Measurements from ENCODE around the gene RANBP17. TPM values are rescaled to one million over a fixed set of nuclear protein-coding genes. Genes with fewer than 3 reads are reported as not detected.
"Not testable (repeated sequence)": the region's sequence is repeated elsewhere in the genome, so short reads cannot be mapped to it uniquely, and the experiment has no call there.

RANBP17 gene
- total and polyA plus RNA-seq, 2 experiments from 2014 or later = 3.7 to 3.8 TPM

GRCh38 chr5:171166766-171167165 lies 304.9 kb downstream of the RANBP17 start:
- Histone ChIP-seq H2AFZ (no peak overlapping the region), H3K79me2 (ENCODE audit: insufficient read depth) (no peaks in the 10 kb centered on the region), H3K9me2 (ENCODE audit: insufficient read depth) (0 out of 2 replicates have a peak, but pooled peaks cover under 1% of the 10 kb centered on the region), H3K36me3 (ENCODE audit: low read depth) (no peaks in the 10 kb centered on the region), H3K9me3 (ENCODE audit: low read depth) (no peaks in the 10 kb centered on the region), H3K4me3 (no peak overlapping the region), H3K27me3 (replicated peaks; ENCODE audit: insufficient read depth) (no peaks in the 10 kb centered on the region), H3K4me2 (ENCODE audit: unreplicated experiment) (no peak overlapping the region), H4K20me1 (ENCODE audit: insufficient read depth) (no peaks in the 10 kb centered on the region), H3K9ac (no peak overlapping the region), H3F3A (ENCODE audit: insufficient read depth) (no peaks in the 10 kb centered on the region), H3K4me1 (ENCODE audit: insufficient read depth) (no peaks in the 10 kb centered on the region), H3K27ac (no peak overlapping the region)
- DNase-seq = no peak
- no peak for TF ChIP-seq EZH2 (IDR thresholded peaks at IDR 0.05; ENCODE audit: insufficient read depth, poor library complexity, severe bottlenecking)
- no peak for TF ChIP-seq EZH2phosphoT487 (IDR thresholded peaks at IDR 0.05; ENCODE audit: insufficient read depth, low read depth)
- in situ Hi-C loops (cut with MboI) = no loop called here

- Histone ChIP-seq H4K20me1 (ENCODE audit: insufficient read depth) (no peaks in the 10 kb centered on the region), H3K9me3 (ENCODE audit: low read depth) (no peaks in the 10 kb centered on the region), H3K9me2 (ENCODE audit: insufficient read depth) (0 out of 2 replicates have a peak, but pooled peaks cover 3% of the 10 kb centered on the region), H2AFZ (no peak overlapping the region), H3K79me2 (ENCODE audit: insufficient read depth) (no peaks in the 10 kb centered on the region), H3K4me1 (ENCODE audit: insufficient read depth) (no peaks in the 10 kb centered on the region), H3K27ac (no peak overlapping the region), H3K36me3 (ENCODE audit: low read depth) (no peaks in the 10 kb centered on the region), H3K9ac (no peak overlapping the region), H3F3A (ENCODE audit: insufficient read depth) (no peaks in the 10 kb centered on the region), H3K27me3 (replicated peaks; ENCODE audit: insufficient read depth) (no peaks in the 10 kb centered on the region), H3K4me2 (ENCODE audit: unreplicated experiment) (no peak overlapping the region), H3K4me3 (no peak overlapping the region)
- in situ Hi-C loops (cut with MboI) = no loop called here
- WGBS, 2 experiments (ENCODE audit: low coverage in 1 of 2, low lambda C conversion rate in 2 of 2, missing lambda C conversion rate in 2 of 2) = 57 to 67% methylated on average over 4 of the region's 4 CpGs
- DNase-seq = no peak
- TF ChIP-seq EZH2 (IDR thresholded peaks at IDR 0.05; ENCODE audit: insufficient read depth, poor library complexity, severe bottlenecking) = no peak
Observed at GRCh38 chr5:171168171-171168570, 306.4 kb downstream of the RANBP17 start.

GRCh38 chr5:171174960-171175359 lies 313.1 kb downstream of the RANBP17 start:
- H3K4me1 ChIP-seq (ENCODE audit: insufficient read depth); in situ Hi-C loops (cut with MboI); H3K36me3 ChIP-seq (ENCODE audit: low read depth); H3K9me2 ChIP-seq (ENCODE audit: insufficient read depth); H3K27me3 ChIP-seq (replicated peaks; ENCODE audit: insufficient read depth); H3K27ac ChIP-seq; H3F3A ChIP-seq (ENCODE audit: insufficient read depth); H3K79me2 ChIP-seq (ENCODE audit: insufficient read depth); H3K4me3 ChIP-seq; H3K9me3 ChIP-seq (ENCODE audit: low read depth); H4K20me1 ChIP-seq (ENCODE audit: insufficient read depth); H2AFZ ChIP-seq; DNase-seq; H3K4me2 ChIP-seq (ENCODE audit: unreplicated experiment); H3K9ac ChIP-seq: not testable (repeated sequence)
- 75 to 76% methylated on average over 2 of the region's 2 CpGs for WGBS, 2 experiments (ENCODE audit: low coverage in 1 of 2, low lambda C conversion rate in 2 of 2, missing lambda C conversion rate in 2 of 2)

GRCh38 chr5:171175746-171176145 lies 313.9 kb downstream of the RANBP17 start:
- Histone ChIP-seq H3K9me3 (ENCODE audit: low read depth) (no peaks in the 10 kb centered on the region), H3F3A (ENCODE audit: insufficient read depth) (no peaks in the 10 kb centered on the region), H3K9ac (no peak overlapping the region), H3K9me2 (ENCODE audit: insufficient read depth) (0 out of 2 replicates have a peak, but pooled peaks cover 3% of the 10 kb centered on the region), H3K4me2 (ENCODE audit: unreplicated experiment) (no peak overlapping the region), H3K4me1 (ENCODE audit: insufficient read depth) (no peaks in the 10 kb centered on the region), H3K36me3 (ENCODE audit: low read depth) (no peaks in the 10 kb centered on the region), H2AFZ (no peak overlapping the region), H3K27me3 (replicated peaks; ENCODE audit: insufficient read depth) (no peaks in the 10 kb centered on the region), H4K20me1 (ENCODE audit: insufficient read depth) (no peaks in the 10 kb centered on the region), H3K79me2 (ENCODE audit: insufficient read depth) (no peaks in the 10 kb centered on the region), H3K27ac (no peak overlapping the region), H3K4me3 (no peak overlapping the region)
- in situ Hi-C loops (cut with MboI) = no loop called here
- 60 to 71% methylated on average over 3 of the region's 3 CpGs for WGBS, 2 experiments (ENCODE audit: low coverage in 1 of 2, low lambda C conversion rate in 2 of 2, missing lambda C conversion rate in 2 of 2)
- TF ChIP-seq EZH2 (IDR thresholded peaks at IDR 0.05; ENCODE audit: insufficient read depth, poor library complexity, severe bottlenecking) = no peak
- DNase-seq = no peak

- WGBS, 2 experiments (ENCODE audit: low coverage in 1 of 2, low lambda C conversion rate in 2 of 2, missing lambda C conversion rate in 2 of 2) = 67 to 84% methylated on average over 5 of the region's 5 CpGs
- not testable (repeated sequence) for H4K20me1 ChIP-seq (ENCODE audit: insufficient read depth); H3K9me3 ChIP-seq (ENCODE audit: low read depth)
Observed at GRCh38 chr5:171178190-171178589, 316.4 kb downstream of the RANBP17 start.

More at GRCh38 chr5:171178190-171178589, 316.4 kb downstream of the RANBP17 start:
- H3K4me3 ChIP-seq; H3F3A ChIP-seq (ENCODE audit: insufficient read depth); H3K36me3 ChIP-seq (ENCODE audit: low read depth); DNase-seq; H3K27ac ChIP-seq; H2AFZ ChIP-seq; H3K4me1 ChIP-seq (ENCODE audit: insufficient read depth); H3K27me3 ChIP-seq (replicated peaks; ENCODE audit: insufficient read depth); H3K9ac ChIP-seq; H3K79me2 ChIP-seq (ENCODE audit: insufficient read depth); H3K9me2 ChIP-seq (ENCODE audit: insufficient read depth); in situ Hi-C loops (cut with MboI); H3K4me2 ChIP-seq (ENCODE audit: unreplicated experiment): not testable (repeated sequence)
